Cerebellar nuclear complex (tissue), 1 donor: ENCODE data around the gene GATA3.

Experiments
- DNase-seq, 2 experiments: peaks; one replicate each; lab custom pipeline; 2025; lab: John Stamatoyannopoulos, UW

The GATA3 gene

DNA sequence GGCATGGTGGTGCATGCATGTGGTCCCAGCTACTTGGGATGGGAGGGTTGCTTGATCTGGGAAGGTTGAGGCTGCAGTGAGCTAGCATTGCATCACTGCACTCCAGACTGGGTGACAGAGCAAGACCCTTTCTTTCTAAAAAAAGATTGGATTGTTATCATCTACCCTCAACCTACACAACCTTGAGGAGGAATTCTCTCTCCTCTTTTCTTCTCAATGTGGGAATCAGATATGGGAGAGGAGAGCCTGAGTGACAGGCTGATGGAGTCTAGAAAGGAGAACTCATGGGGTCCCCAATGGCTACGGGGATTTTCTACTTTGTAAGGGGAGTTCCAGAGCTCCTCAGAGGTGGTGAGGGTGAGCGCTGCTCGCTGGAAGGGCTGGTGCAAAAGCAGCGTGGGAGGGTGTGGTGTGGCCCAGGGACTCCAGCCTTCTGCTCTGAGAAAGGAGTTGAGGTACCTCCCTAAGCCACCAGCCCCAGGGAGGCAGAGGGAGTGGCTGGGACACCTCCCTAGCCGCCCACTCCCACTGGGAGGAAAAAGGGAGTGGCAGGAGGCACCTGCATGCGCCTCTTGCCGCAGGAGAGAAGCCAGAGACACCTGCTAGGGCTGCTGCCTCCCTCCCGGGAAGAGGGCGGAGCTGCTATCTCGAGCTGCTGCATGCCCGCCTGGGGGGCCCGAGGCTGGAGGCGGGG is 48.4 kb downstream of the GATA3 start:
- DNase-seq: no peak

DNA sequence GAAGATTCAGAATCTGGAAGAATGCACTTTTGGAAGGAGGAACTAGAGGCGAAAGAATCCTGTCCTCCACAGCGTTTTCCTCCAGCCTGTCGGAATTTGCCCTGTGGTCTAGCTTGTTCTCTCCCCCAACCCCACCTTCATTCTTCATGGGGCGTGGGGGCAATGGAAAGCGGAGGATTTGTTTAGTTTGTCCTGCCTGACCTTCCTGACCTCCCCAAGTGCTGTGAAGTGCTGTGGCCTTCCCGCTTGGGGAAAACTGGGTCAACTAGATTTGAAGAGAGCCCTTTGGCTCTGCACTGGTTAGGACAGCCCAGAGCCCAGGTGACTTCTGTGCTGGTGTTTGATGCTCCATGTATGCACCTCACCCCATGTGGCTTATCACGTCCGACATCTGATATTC is 49.1 kb downstream of the GATA3 start:
- no peak for DNase-seq

DNA sequence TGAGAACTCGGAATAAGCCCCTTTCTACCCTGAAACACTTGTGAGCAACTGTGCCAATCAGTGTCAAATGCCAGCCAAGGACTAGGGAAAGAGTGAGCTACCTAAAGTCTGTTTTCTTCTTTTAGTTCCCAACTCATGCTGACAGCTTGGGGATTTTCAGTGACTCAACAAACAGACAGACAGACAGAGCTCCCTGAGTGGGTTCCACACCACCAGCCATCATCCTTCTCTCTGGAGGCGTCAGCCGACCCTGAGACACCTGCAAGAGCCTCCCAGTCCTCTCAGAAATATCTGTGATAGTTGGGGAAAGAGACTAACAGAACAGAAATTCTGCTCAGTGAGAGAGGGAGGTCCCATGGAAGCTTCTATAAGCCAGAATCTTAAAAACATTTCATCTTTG is 49.5 kb downstream of the GATA3 start:
- DNase-seq: no peak

DNA sequence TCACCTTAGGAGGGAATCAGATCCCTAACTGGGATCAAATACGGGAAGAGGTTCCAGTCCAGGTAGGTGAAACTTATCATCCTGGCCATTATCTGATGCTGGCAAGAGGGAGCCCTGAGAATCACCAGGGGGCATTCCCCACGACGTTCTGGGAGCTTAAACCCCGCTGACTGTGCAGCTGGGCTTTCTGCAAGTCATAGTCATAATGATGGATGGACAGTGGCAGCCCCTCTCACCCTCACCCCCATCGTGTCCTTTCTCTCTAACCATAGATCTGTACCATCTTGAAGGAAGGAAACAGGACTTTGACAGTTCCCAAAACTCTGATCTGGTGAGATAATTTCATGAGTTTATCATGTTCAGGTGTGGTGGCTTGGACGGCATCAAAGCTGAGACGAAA is 50.2 kb downstream of the GATA3 start:
- DNase-seq: no peak

DNA sequence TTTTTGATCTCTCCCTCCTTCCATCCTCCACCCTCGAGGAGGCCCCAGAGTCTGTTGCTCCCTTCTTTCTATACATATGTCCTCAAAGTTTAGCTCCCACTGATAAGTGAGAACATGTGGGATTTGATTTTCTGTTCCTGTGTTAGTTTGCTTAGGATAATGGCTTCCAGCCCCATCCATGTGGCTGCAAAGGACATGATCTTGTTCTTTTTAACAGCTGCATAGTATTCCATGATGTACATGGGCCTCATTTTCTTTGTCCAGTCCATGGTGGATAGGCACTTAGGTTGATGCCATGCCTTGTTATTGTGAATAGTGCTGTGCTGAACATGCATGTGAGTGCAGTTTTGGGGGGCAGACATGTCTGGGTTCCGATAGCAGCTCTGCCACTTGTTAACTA is 51.4 kb downstream of the GATA3 start:
- no peak for DNase-seq

DNA sequence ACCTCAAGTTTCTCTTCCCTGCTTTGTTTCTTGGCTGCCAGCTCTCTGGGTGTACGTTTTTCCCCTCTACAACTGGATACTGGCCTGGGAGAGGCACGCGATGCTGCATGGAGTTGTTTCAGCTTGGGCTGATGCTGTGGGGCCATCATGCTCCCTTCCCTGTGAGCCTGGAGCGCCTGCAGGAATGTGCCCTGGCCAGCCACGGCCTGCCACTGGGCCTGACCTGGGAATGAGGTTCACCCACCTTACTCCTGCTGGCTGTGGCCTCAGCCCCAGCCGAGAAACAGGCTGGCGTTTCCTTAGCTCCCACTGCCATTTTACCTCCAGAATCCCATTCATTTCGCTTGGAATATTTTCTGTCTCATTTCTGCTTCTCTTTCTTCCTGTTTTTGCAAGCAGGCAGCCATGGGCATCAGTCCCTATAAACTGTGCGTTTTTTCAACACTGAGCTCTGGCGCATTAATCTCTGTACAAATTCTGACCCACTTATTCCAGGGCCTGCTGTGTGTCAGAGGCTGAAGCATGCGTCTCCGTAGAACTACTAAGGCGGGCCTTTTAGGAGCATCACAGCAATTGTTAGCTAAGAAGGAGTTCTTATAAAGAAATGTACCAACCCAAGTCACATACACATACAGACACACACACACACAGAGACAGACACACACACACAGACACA is 57.9 kb downstream of the GATA3 start:
- no peak for DNase-seq

DNA sequence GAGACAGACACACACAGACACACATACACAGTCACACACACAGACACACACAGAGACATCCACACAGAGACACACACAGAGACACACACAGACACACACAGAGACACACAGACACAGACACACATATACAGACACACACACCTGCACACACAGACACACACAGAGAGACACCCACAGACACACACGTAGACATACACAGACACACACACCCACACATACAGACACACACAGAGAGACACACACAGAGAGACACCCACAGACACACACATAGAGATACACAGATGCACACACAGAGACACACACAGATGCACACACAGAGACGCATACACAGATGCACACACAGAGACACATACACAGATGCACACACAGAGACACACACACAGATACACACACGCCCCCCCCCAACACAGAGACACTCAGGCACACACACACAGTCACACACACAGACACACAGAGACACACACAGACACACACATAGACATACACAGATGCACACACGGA is 58.5 kb downstream of the GATA3 start:
- no peak for DNase-seq

DNA sequence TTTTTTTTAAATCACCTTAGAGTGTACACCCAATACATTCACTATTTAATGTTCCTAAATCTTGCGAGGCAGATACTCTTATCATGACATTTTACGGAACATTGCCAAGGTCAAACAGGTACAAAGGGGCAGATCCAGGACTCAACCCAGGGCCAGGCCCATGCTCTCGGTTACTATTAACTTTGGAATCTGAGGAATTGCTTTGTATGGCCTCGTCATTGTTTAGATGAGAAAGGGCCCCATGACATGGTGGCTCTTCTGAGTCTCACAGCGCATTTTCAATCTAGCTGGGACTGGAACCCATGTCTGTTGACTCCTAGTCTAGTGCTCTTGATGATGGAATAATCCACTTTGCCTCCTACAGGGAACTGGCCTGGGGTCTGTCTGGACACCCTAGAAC is 59.1 kb downstream of the GATA3 start:
- no peak for DNase-seq

DNA sequence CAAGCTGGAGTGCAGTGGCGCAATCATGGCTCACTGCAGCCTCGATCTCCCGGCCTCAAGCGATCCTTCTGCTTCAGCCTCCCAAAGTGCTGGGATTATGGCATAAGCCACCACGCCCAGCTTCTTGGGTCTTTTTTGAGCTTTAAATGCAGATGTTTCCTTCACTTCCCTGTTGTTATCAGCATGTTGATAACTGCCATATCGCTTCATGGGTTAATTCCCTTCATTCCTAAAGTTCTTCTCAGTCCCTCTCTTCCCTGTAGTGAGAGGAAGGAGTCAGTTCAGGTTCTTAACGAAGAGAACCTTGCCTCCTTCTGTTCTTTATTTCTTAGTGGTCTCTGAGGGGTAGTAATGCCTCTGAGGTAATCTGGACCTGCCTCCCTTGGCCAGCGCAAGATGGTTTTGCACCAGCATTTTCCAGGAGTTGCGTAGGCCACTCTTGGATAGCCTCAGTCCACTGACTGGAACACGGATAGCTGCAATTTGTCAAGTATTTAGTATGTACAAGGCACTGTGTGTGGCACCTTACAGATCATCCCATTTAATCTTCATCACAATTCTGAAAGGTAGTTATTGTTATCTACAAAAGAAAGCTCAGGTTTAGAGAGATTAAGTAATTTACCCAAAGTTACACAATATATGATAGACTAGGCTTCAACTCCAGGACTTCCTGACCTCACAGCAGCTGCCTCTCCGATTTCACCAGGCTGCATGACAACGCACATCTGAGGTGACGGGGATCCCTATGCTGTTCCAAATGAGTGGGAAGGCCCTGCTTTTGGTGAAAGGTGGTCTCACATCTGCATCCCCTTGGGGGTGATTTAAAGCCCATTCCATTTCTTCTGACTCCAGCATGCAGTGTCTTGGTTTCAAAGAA is 60.5 kb downstream of the GATA3 start:
- DNase-seq: no peak

DNA sequence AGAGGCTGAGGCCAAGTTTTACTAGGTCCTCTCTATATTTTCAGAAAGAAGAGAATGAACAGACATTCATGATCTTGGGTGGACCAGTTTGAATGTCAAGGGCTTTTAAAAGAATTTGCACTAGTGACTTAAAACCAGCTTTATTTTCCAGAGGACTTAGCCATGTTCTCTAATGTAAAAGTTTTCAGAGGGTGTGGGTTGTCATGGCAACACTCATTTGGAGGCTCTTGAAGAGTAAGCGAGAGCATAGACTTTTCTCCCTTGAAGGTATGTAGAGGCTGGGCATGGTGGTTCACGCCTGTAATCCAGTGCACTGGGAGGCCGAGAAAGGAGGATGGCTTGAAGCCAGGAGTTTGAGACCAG is 61.1 kb downstream of the GATA3 start:
- no peak for DNase-seq

DNA sequence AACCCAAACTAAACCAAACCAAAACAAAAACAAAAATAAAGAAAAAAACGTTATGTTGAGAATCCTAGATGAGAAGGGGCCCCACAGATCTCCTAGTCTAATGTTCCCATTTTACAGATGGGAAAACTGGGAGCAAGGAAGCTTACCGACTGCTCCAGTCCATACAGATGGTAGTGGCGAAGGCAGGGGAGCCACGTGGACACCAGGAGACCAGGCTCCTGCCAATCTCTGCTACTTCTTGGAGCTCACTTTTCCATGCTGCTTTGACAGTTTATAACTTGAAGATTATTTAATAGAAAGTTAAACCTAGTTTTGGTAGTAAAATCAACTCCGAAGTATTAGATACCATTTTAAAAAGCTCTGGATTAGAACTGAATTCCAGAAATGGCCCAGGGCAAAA is 62.0 kb downstream of the GATA3 start:
- no peak for DNase-seq

DNA sequence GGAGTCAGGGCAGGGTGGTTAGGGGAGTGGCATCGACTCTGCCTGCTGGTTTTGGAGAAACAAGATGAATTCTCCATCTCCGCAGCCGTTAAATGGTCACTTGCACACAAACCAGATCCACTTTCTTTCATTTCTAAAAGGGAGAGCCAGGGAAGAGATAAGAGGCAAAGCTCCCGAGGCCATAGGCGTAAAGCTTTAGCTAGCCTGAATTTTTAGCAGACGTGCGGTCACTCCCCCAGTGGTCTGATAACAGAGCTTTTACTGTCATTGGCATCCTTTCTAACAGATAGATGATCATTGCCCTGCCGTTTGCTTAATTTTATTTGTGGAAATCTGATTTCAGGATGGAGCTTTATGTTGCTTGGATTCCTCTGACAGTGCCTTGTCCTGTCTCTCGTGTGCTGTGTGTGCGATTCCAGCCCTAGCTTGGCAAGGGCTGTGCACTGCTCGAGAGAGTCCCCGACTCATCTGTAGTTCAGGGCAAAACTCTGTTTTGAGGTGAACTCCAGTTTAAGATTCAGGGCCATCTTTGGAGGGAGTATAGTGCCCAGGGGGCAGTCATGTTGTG is 62.5 kb downstream of the GATA3 start:
- DNase-seq: no peak

DNA sequence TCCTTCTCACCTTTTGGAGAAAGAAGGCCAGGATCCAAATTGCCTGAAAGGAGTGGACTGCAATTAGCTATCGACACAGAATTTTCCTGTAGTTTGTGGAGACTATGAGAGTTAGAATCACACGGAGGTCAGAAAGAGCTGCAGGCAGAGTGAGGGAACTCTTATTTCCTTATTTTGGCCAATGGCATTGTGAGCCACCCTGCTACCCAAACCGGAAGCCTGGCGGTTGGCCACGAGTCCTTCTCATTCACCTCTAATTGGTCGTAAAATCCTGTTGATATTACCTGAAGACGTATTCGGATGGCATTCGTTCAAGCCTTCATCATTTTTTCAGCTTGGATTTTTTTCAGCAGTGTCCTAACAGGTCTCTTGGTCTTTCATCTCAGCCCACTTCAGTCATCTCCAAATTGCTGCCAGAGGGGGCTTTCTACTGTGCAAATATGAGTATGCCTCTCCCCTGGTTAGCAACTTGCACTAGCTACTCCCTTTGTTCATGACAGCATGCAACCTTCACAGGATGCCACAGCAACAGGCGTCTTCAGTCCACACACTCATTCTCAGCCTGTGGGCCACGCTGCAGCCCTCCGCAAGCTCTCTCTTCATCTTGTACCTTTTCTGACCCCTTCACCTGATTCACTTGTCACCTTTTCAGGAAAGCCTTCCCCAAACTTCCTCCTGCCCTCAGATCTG is 66.9 kb downstream of the GATA3 start:
- DNase-seq: no peak

DNA sequence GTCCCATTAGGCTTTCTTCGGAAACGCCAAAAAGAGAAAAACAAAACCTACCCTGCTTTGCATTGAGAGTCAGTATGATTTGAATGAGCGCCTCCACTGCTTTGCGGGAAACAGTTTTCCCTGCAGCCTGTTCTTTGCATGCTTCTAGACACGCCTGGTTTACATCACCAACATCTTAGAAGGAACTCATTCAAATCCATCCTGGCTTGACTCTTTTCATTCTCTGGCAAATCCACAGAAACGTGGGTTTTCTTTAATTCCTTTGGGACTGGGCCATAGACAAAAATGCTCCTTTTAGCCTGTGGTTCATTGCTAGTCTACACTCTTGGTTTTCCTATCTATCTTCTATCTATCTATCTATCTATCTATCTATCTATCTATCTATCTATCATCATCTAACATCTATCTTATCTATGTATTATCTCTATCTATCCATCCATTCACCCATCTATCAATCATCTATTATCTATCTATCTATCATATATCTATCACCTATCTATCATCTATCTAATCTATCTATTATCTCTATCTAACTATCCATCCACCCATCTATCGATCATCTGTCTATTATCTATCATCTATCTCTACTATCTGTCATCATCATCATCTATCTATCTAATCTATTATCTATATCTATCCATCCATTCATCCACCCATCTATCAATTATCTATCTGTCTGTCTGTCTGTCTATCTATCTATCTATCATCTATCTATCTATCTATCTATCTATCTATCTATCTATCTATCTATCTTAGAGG is 68.3 kb downstream of the GATA3 start:
- DNase-seq: no peak

DNA sequence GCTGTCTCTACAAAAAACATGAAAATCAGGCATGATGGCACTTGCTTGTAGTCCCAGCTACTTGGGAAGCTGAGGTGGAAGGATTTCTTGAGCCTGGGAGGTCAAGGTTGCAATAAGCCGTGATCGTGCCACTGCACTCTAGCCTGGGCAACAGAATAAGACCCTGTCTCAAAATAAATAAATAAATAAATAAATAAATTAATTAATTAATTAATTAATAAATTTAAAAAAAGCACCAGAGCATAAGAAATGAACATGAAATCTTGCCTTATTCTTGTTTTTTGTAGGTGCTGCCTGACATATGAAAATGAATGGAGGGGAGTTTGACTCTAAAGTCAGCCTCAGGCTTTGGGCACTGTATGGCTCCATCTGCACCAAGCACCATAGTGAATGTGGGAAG is 69.9 kb downstream of the GATA3 start:
- DNase-seq: no peak
